Panc1 (cell line): ENCODE results near the gene KLC4. TPM values are rescaled to one million over a fixed set of nuclear protein-coding genes. Genes with fewer than 3 reads are reported as not detected.
A peak's percentile ranks its signal among the peaks of the same experiment; 100 is the strongest.

Source experiments
- ATAC-seq: fragments of 200-7000 bp; cut with Tn5 transposase; 2 replicates; pipeline ENCODE4 v1.9.1; 2020; ENCODE audit warnings: mild to moderate bottlenecking, moderate library complexity
- BruUV-seq: library from RNA; stranded (reverse); fragments of 400-500 nt; replicated peaks from 2 replicates; lab custom pipeline; 2021; lab: Mats Ljungman, UMichigan
- CTCF ChIA-PET: fragments of 300-600 bp; sonication (Branson Sonifier 250); formaldehyde crosslinking; loops from one replicate; lab custom pipeline; 2022; ENCODE audit warnings: antibody characterized with exemption; lab: Charles Lee
- POLR2A ChIA-PET: fragments of 300-600 bp; sonication (Branson Sonifier 250); formaldehyde crosslinking; loops from one replicate; lab custom pipeline; 2022; ENCODE audit warnings: antibody characterized with exemption; lab: Charles Lee
- DNase-seq: peaks from one replicate; pipeline ENCODE4 v3.0.0-alpha.2; 2010; ENCODE audit warnings: low read depth, low spot score
- H3K27ac ChIP-seq: 2 replicates; pipeline ENCODE4 v1.5.1; 2011; ENCODE audit warnings: mild to moderate bottlenecking, low read length, inconsistent platforms
- H3K27me3 ChIP-seq: fragments of 200-500 bp; sonication (Bioruptor generic); 2 replicates; pipeline ENCODE4 v1.6.0; 2014; ENCODE audit warnings: low read length, inconsistent platforms; ENCODE audit not compliant: control insufficient read depth, insufficient read depth
- H3K36me3 ChIP-seq: fragments of 200-500 bp; sonication (Bioruptor generic); 2 replicates; pipeline ENCODE4 v1.5.1; 2014; ENCODE audit warnings: inconsistent platforms, mild to moderate bottlenecking, low read length, moderate library complexity; ENCODE audit not compliant: control insufficient read depth, insufficient read depth
- H3K4me1 ChIP-seq: 2 replicates; pipeline ENCODE4 v1.5.1; 2011; ENCODE audit warnings: inconsistent platforms, mild to moderate bottlenecking, low read length, moderate library complexity; ENCODE audit not compliant: control insufficient read depth, insufficient read depth
- H3K4me3 ChIP-seq, 2 experiments: 2 replicates each; pipeline ENCODE4 v1.5.1; 2011 to 2012; ENCODE audit warnings: low read depth in 2 of 2, low read length in 2 of 2, mild to moderate bottlenecking in 2 of 2, inconsistent platforms in 1 of 2, moderate library complexity in 1 of 2
- H3K9me3 ChIP-seq: fragments of 200-500 bp; sonication (Bioruptor generic); 2 replicates; pipeline ENCODE4 v1.5.1; 2014; ENCODE audit warnings: low read depth, mild to moderate bottlenecking, inconsistent platforms, low read length, moderate library complexity; ENCODE audit not compliant: control insufficient read depth, insufficient read depth
- CTCF ChIP-seq: fragments of 450-650 bp; IDR thresholded peaks from 2 replicates; pipeline ENCODE4 v1.5.1; 2017; ENCODE audit warnings: mild to moderate bottlenecking
- POLR2AphosphoS5 ChIP-seq: IDR thresholded peaks from 2 replicates; pipeline ENCODE4 v1.6.1; 2012; ENCODE audit warnings: mild to moderate bottlenecking, low read depth, low read length, moderate library complexity
- REST ChIP-seq, 2 experiments: IDR thresholded peaks; 2 replicates each; pipeline ENCODE4 v1.6.1; 2011 to 2012; ENCODE audit warnings: low read depth in 2 of 2, control low read depth in 1 of 2, low read length in 1 of 2, mild to moderate bottlenecking in 1 of 2, moderate library complexity in 1 of 2; ENCODE audit not compliant: insufficient read depth in 1 of 2
- SIN3A ChIP-seq: IDR thresholded peaks from 2 replicates; pipeline ENCODE4 v1.6.1; 2012; ENCODE audit warnings: low read depth, mild to moderate bottlenecking, low read length, moderate library complexity, borderline replicate concordance; ENCODE audit not compliant: insufficient read depth
- TCF7L2 ChIP-seq: IDR thresholded peaks from 2 replicates; pipeline ENCODE4 v1.6.1; 2011; ENCODE audit warnings: mild to moderate bottlenecking, low read depth, low read length, inconsistent platforms
- in situ Hi-C: cut with HindIII; loops from 2 replicates; pipeline ENCODE4 v1.10.0; 2016; ENCODE audit warnings: low sequenced_read_pairs, low pct_unique_long_range_greater_than_20kb
- intact Hi-C: fragments of 100-400 bp; cut with micrococcal nuclease; formaldehyde crosslinking; loops from one replicate; pipeline ENCODE4 v1.10.0; 2022; ENCODE audit not compliant: unreplicated experiment
- total RNA-seq: library from RNA; stranded (reverse); gene quantifications from one replicate; pipeline ENCODE4 v1.2.1, GENCODE V29; 2021; ENCODE audit not compliant: unreplicated experiment

KLC4 gene
- total RNA-seq, 1 experiment from 2014 or later, result 22.6 TPM

GRCh38 chr6:43026365-43026764 lies 33.1 kb upstream of the KLC4 start:
- POLR2A ChIA-PET, result no interaction called here
- no peak overlapping the region for H3K27ac ChIP-seq
- intact Hi-C loops, result no loop called here
- CTCF ChIA-PET, result no interaction called here
- DNase-seq (no peak), ATAC-seq (no peak)
- no peaks in the 10 kb centered on the region for H3K9me3 ChIP-seq
- in situ Hi-C loops, result no loop called here
- H3K4me3 ChIP-seq, result no peak overlapping the region
- no peak for TF ChIP-seq POLR2AphosphoS5
- no peak for TF ChIP-seq TCF7L2
- TF ChIP-seq REST (IDR thresholded peaks at IDR 0.05; ENCODE audit: insufficient read depth in 1 of 2, low read depth in 2 of 2, low read length in 1 of 2), result no peak
- TF ChIP-seq CTCF, result no peak
- TF ChIP-seq SIN3A, result no peak
- BruUV-seq, result no TSS peak
- H3K4me1 ChIP-seq, result peaks cover 5% of the 10 kb centered on the region; the same call in 1 of the 2 replicates
- peaks cover 7% of the 10 kb centered on the region; the same call in 1 of the 2 replicates for H3K36me3 ChIP-seq
- no peaks in the 10 kb centered on the region for H3K27me3 ChIP-seq

GRCh38 chr6:43029120-43029519 lies 30.3 kb upstream of the KLC4 start:
- POLR2A ChIA-PET, result no interaction called here
- Histone ChIP-seq H3K27ac (no peak overlapping the region), H3K9me3 (no peaks in the 10 kb centered on the region), H3K4me3 (no peak overlapping the region), H3K36me3 (peaks cover 7% of the 10 kb centered on the region; the same call in 1 of the 2 replicates), H3K27me3 (no peaks in the 10 kb centered on the region), H3K4me1 (no peaks in the 10 kb centered on the region; the same call in 1 of the 2 replicates)
- in situ Hi-C loops (no loop called here), intact Hi-C loops (no loop called here)
- CTCF ChIA-PET, result no interaction called here
- no peak for TF ChIP-seq REST (IDR thresholded peaks at IDR 0.05; ENCODE audit: insufficient read depth in 1 of 2, low read depth in 2 of 2, low read length in 1 of 2)
- TF ChIP-seq POLR2AphosphoS5, result peak; percentile 33
- ATAC-seq (no peak), DNase-seq (no peak)
- no TSS peak for BruUV-seq
